Hepatocyte (in vitro differentiated cells): ENCODE data around the gene SLC6A3. TPM values are rescaled to one million over a fixed set of nuclear protein-coding genes. Genes with fewer than 3 reads are reported as not detected.
"Not testable (repeated sequence)": the region's sequence is repeated elsewhere in the genome, so short reads cannot be mapped to it uniquely, and the experiment has no call there.

ENCODE experiments used
- DNase-seq: peaks from one replicate; pipeline ENCODE4 v3.0.0-alpha.2; 2016; ENCODE audit warnings: low spot score
- H2AFZ ChIP-seq: fragments of 200-600 bp; sonication (generic); 2 replicates; pipeline ENCODE4 v1.6.0; 2016; ENCODE audit warnings: antibody characterized with exemption, mild to moderate bottlenecking
- H3K27ac ChIP-seq: fragments of 200-600 bp; sonication (generic); 2 replicates; pipeline ENCODE4 v1.5.1; 2016; ENCODE audit warnings: mild to moderate bottlenecking
- H3K27me3 ChIP-seq: fragments of 200-600 bp; sonication (generic); 2 replicates; pipeline ENCODE4 v1.6.1; 2016
- H3K36me3 ChIP-seq: fragments of 200-600 bp; sonication (generic); replicated peaks from 2 replicates; pipeline ENCODE4 v1.5.1; 2016; ENCODE audit warnings: low read depth; ENCODE audit not compliant: insufficient read depth
- H3K4me1 ChIP-seq: fragments of 200-600 bp; sonication (generic); 2 replicates; pipeline ENCODE4 v1.5.1; 2016; ENCODE audit warnings: mild to moderate bottlenecking, moderate library complexity; ENCODE audit not compliant: insufficient read depth
- H3K4me2 ChIP-seq: fragments of 200-600 bp; sonication (generic); 2 replicates; pipeline ENCODE4 v1.6.0; 2016
- H3K4me3 ChIP-seq: fragments of 200-600 bp; sonication (generic); 2 replicates; pipeline ENCODE4 v1.5.1; 2016; ENCODE audit warnings: mild to moderate bottlenecking
- H3K79me2 ChIP-seq: fragments of 200-600 bp; sonication (generic); 2 replicates; pipeline ENCODE4 v1.6.0; 2017; ENCODE audit warnings: mild to moderate bottlenecking
- H3K9me2 ChIP-seq: fragments of 200-600 bp; sonication (generic); replicated peaks from 2 replicates; pipeline ENCODE4 v1.6.0; 2017; ENCODE audit warnings: mild to moderate bottlenecking; ENCODE audit not compliant: insufficient read depth
- H3K9me3 ChIP-seq: fragments of 200-600 bp; sonication (generic); 2 replicates; pipeline ENCODE4 v1.5.1; 2016; ENCODE audit warnings: low read depth, mild to moderate bottlenecking
- H4K20me1 ChIP-seq: fragments of 200-600 bp; sonication (generic); 2 replicates; pipeline ENCODE4 v1.6.0; 2016; ENCODE audit warnings: mild to moderate bottlenecking; ENCODE audit not compliant: insufficient read depth, poor library complexity, severe bottlenecking
- CTCF ChIP-seq: fragments of 200-600 bp; sonication (generic); IDR thresholded peaks from 2 replicates; pipeline ENCODE4 v1.5.1; 2016; ENCODE audit warnings: antibody characterized with exemption, mild to moderate bottlenecking; ENCODE audit not compliant: poor library complexity
- EZH2 ChIP-seq: fragments of 200-600 bp; sonication (generic); IDR thresholded peaks from 2 replicates; pipeline ENCODE4 v1.6.1; 2016; ENCODE audit warnings: antibody characterized with exemption, mild to moderate bottlenecking, borderline replicate concordance
- EZH2phosphoT487 ChIP-seq: fragments of 200-600 bp; sonication (generic); IDR thresholded peaks from one replicate; pipeline ENCODE4 v1.6.1; 2018; ENCODE audit warnings: antibody characterized with exemption, mild to moderate bottlenecking, low read depth, moderate library complexity; ENCODE audit not compliant: unreplicated experiment, severe bottlenecking
- WGBS: methylation state at CpG from one replicate; pipeline ENCODE4 v1.1.6; 2016; ENCODE audit warnings: low lambda C conversion rate; ENCODE audit errors: missing lambda C conversion rate; 5-methylcytosine and 5-hydroxymethylcytosine counted together
- polyA plus RNA-seq: library from polyadenylated mRNA; unstranded; fragments of >200 nt; fragmentation: Nextera tagmentation; extraction: Ambion mirVana; gene quantifications from 2 replicates; pipeline ENCODE4 v1.2.1, GENCODE V29; 2016
- total RNA-seq: library from RNA; depleted of rRNA; stranded (reverse); fragments of >200 nt; gene quantifications from 2 replicates; pipeline ENCODE4 v1.2.3, GENCODE V29; 2014

SLC6A3 gene
- total and polyA plus RNA-seq, 2 experiments from 2014 or later = not detected

- 98% methylated on average over 10 of the region's 10 CpGs for WGBS
- Histone ChIP-seq H3K9me3 (peaks cover 6% of the 10 kb centered on the region), H3K4me3 (no peak overlapping the region)
Measured at GRCh38 chr5:1461396-1461795, 16.2 kb upstream of the SLC6A3 start.

GRCh38 chr5:1460054-1460682, 14.9 kb upstream of the SLC6A3 start:
- no peak overlapping the region for H3K4me3 ChIP-seq
- H3K4me1 ChIP-seq = no peaks in the 10 kb centered on the region
- no peak overlapping the region for H3K27ac ChIP-seq
- WGBS = 93% methylated on average over 16 of the region's 16 CpGs
- no peaks in the 10 kb centered on the region for H3K36me3 ChIP-seq
- no peak overlapping the region for H2AFZ ChIP-seq
- H4K20me1 ChIP-seq = no peaks in the 10 kb centered on the region
- H3K27me3 ChIP-seq = no peaks in the 10 kb centered on the region
- H3K4me2 ChIP-seq = no peak overlapping the region
- TF ChIP-seq EZH2 = no peak
- no peak for TF ChIP-seq CTCF
- TF ChIP-seq EZH2phosphoT487 = no peak
- H3K79me2 ChIP-seq = no peaks in the 10 kb centered on the region
- DNase-seq = no peak
- H3K9me2 ChIP-seq = no peaks in the 10 kb centered on the region
- H3K9me3 ChIP-seq = peaks cover 11% of the 10 kb centered on the region

More at GRCh38 chr5:1461396-1461795, 16.2 kb upstream of the SLC6A3 start:
- Histone ChIP-seq H4K20me1 (no peaks in the 10 kb centered on the region), H3K79me2 (no peaks in the 10 kb centered on the region), H3K9me2 (no peaks in the 10 kb centered on the region), H3K36me3 (no peaks in the 10 kb centered on the region), H3K27ac (no peak overlapping the region), H3K4me2 (no peak overlapping the region), H3K4me1 (no peaks in the 10 kb centered on the region), H3K27me3 (no peaks in the 10 kb centered on the region), H2AFZ (no peak overlapping the region)
- no peak for TF ChIP-seq CTCF
- TF ChIP-seq EZH2phosphoT487 = no peak
- no peak for TF ChIP-seq EZH2
- no peak for DNase-seq

DNA sequence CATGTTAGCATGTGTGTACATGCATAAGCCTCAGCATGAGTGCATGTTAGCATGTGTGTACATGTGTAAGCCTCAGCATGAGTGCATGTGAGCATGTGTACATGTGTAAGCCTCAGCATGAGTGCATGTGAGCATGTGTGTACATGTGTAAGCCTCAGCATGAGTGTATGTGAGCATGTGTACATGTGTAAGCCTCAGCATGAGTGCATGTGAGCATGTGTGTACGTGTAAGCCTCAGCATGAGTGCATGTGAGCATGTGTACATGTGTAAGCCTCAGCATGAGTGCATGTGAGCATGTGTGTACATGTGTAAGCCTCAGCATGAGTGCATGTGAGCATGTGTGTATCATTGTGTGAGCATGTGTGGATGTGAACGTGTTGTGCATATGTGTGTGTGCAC, 14.2 kb upstream of the SLC6A3 start:
- not testable (repeated sequence) for H3K9me2 ChIP-seq, H3K4me1 ChIP-seq, H3K36me3 ChIP-seq, H2AFZ ChIP-seq, H3K4me2 ChIP-seq, H3K27ac ChIP-seq, H3K79me2 ChIP-seq, H4K20me1 ChIP-seq, H3K27me3 ChIP-seq, DNase-seq, H3K4me3 ChIP-seq
- H3K9me3 ChIP-seq = peaks cover 11% of the 10 kb centered on the region
- WGBS = 98% methylated on average over 2 of the region's 2 CpGs

DNA sequence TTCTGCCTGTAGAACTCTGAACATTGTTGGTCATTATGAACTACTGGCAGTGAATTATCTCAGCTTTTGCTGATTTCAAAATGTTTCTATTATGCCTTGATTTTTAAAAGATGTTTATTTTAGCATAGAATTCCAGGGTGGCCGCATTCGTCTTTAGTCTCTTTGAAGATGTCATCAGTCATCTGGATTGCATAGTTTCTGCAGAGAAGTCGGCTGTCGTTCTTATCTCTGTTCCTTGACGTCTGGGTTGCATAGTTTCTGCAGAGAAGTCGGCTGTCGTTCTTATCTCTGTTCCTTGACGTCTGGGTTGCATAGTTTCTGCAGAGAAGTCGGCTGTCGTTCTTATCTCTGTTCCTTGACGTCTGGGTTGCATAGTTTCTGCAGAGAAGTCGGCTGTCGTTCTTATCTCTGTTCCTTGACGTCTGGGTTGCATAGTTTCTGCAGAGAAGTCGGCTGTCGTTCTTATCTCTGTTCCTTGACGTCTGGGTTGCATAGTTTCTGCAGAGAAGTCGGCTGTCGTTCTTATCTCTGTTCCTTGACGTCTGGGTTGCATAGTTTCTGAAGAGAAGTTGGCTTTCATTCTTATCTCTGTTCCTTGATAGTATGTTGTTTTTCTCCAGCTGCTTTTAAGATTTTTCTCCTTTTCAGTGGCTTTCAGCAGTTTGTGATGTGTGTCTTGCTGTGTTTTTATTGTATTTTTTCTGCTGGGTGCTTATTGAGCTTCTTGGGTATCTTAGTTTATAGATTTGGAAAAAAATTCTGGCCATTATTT, 11.1 kb upstream of the SLC6A3 start:
- not testable (repeated sequence) for DNase-seq, H3K4me2 ChIP-seq, H3K4me3 ChIP-seq, H4K20me1 ChIP-seq, H3K27me3 ChIP-seq, H3K36me3 ChIP-seq, H3K9me2 ChIP-seq, H3K27ac ChIP-seq, H3K79me2 ChIP-seq, H3K4me1 ChIP-seq, H2AFZ ChIP-seq
- WGBS = 81% methylated on average over 14 of the region's 20 CpGs
- peaks cover 18% of the 10 kb centered on the region for H3K9me3 ChIP-seq
